Osteoblast (primary cell): ENCODE results near the gene ZFPM1. TPM values are rescaled to one million over a fixed set of nuclear protein-coding genes. Genes with fewer than 3 reads are reported as not detected.

Experiments used
- DNase-seq: peaks from one replicate; pipeline ENCODE4 v3.0.0; 2011; ENCODE audit warnings: low spot score, mixed read lengths; ENCODE audit not compliant: insufficient read length; ENCODE audit errors: missing footprints
- H2AFZ ChIP-seq: 2 replicates; pipeline ENCODE4 v1.6.0; 2011; ENCODE audit warnings: mild to moderate bottlenecking, low read length
- H3K27ac ChIP-seq: 2 replicates; pipeline ENCODE4 v1.5.1; 2011; ENCODE audit warnings: mild to moderate bottlenecking, low read depth, low read length, moderate library complexity
- H3K27me3 ChIP-seq: 2 replicates; pipeline ENCODE4 v1.6.0; 2012; ENCODE audit warnings: mild to moderate bottlenecking, control low read depth, inconsistent platforms, low read length, moderate library complexity; ENCODE audit not compliant: insufficient read depth
- H3K36me3 ChIP-seq: 2 replicates; pipeline ENCODE4 v1.5.1; 2011; ENCODE audit warnings: mild to moderate bottlenecking, low read length, control low read depth, moderate library complexity; ENCODE audit not compliant: insufficient read depth
- H3K4me1 ChIP-seq: 2 replicates; pipeline ENCODE4 v1.5.1; 2011; ENCODE audit warnings: mild to moderate bottlenecking, low read length, control low read depth, moderate library complexity; ENCODE audit not compliant: insufficient read depth
- H3K4me2 ChIP-seq: 2 replicates; pipeline ENCODE4 v1.6.0; 2011; ENCODE audit warnings: mild to moderate bottlenecking, low read length; ENCODE audit not compliant: insufficient read depth
- H3K4me3 ChIP-seq: fragments of 200-600 bp; sonication (generic); 3 replicates; pipeline ENCODE4 v1.5.1; 2012; ENCODE audit warnings: mild to moderate bottlenecking, low read length, inconsistent platforms; ENCODE audit not compliant: insufficient read depth
- H3K79me2 ChIP-seq: 2 replicates; pipeline ENCODE4 v1.6.0; 2012; ENCODE audit warnings: mild to moderate bottlenecking, low read length, control low read depth, inconsistent platforms; ENCODE audit not compliant: insufficient read depth
- H3K9me3 ChIP-seq: 2 replicates; pipeline ENCODE4 v1.5.1; 2011; ENCODE audit warnings: low read depth, low read length, control low read depth
- H4K20me1 ChIP-seq: 2 replicates; pipeline ENCODE4 v1.6.0; 2012; ENCODE audit warnings: mild to moderate bottlenecking, low read length, control low read depth; ENCODE audit not compliant: insufficient read depth
- total RNA-seq: library from RNA; depleted of rRNA; stranded (reverse); fragments of >200 nt; gene quantifications from 2 replicates; pipeline ENCODE4 v1.2.3, GENCODE V29; 2012
- TF ChIP-seq, protein P1 (sequence below): IDR thresholded peaks from 2 replicates; pipeline ENCODE4 v1.5.1; 2011; ENCODE audit warnings: mild to moderate bottlenecking, low read depth, low read length, moderate library complexity; ENCODE audit errors: extremely low read depth

ZFPM1 gene
- total RNA-seq, 1 donor = 2.2 TPM

DNA sequence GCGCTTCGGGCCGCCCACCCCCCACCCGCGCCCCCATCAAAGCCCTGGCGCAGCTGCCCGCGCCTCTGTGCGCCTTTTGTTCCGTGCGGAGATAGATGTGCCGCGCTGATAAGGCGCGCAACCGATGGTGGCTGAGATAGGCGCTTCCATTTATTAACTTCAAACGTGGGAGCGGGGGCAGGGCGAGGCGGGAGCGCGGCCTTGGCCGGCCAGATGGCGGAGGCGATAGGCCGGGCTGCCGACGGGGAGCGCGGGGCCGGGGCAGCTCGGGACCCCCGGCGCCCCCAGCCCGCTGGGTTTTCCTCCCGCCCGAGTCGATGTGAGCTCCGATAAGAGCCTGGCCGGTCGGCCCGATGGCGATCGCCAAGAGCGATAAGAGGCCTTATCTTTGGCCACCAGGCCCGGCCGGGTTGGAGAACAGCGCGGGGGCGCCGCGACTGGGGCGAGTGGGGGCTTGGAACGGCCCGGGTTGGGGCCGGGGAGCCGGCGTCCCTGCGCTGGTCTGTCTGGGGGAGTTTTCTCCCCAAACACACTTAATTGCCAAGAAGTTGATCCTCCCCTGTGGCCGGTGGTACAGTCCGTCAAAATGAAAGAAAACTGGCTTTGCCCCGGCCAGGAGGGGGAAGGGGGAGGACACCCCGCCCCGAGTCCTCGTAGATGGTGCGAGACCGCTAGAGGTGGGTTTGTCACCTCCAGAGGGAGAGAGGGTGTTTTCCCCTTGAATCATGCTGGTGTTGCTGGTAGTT is 2.7 kb downstream of the ZFPM1 start:
- DNase-seq = peak; percentile 96
- peaks cover 28% of the 10 kb centered on the region for H4K20me1 ChIP-seq
- H3K9me3 ChIP-seq = no peaks in the 10 kb centered on the region
- TF ChIP-seq, protein P1, sequence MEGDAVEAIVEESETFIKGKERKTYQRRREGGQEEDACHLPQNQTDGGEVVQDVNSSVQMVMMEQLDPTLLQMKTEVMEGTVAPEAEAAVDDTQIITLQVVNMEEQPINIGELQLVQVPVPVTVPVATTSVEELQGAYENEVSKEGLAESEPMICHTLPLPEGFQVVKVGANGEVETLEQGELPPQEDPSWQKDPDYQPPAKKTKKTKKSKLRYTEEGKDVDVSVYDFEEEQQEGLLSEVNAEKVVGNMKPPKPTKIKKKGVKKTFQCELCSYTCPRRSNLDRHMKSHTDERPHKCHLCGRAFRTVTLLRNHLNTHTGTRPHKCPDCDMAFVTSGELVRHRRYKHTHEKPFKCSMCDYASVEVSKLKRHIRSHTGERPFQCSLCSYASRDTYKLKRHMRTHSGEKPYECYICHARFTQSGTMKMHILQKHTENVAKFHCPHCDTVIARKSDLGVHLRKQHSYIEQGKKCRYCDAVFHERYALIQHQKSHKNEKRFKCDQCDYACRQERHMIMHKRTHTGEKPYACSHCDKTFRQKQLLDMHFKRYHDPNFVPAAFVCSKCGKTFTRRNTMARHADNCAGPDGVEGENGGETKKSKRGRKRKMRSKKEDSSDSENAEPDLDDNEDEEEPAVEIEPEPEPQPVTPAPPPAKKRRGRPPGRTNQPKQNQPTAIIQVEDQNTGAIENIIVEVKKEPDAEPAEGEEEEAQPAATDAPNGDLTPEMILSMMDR = no peak
- H3K27ac ChIP-seq = no peak overlapping the region
- peak overlapping the region; percentile 83 for H3K4me2 ChIP-seq
- H3K27me3 ChIP-seq = peaks cover 9% of the 10 kb centered on the region
- no peaks in the 10 kb centered on the region for H3K36me3 ChIP-seq
- H3K4me3 ChIP-seq = peak overlapping the region; percentile 73
- H3K79me2 ChIP-seq = no peaks in the 10 kb centered on the region
- peaks cover 14% of the 10 kb centered on the region for H3K4me1 ChIP-seq
- no peak overlapping the region for H2AFZ ChIP-seq

DNA sequence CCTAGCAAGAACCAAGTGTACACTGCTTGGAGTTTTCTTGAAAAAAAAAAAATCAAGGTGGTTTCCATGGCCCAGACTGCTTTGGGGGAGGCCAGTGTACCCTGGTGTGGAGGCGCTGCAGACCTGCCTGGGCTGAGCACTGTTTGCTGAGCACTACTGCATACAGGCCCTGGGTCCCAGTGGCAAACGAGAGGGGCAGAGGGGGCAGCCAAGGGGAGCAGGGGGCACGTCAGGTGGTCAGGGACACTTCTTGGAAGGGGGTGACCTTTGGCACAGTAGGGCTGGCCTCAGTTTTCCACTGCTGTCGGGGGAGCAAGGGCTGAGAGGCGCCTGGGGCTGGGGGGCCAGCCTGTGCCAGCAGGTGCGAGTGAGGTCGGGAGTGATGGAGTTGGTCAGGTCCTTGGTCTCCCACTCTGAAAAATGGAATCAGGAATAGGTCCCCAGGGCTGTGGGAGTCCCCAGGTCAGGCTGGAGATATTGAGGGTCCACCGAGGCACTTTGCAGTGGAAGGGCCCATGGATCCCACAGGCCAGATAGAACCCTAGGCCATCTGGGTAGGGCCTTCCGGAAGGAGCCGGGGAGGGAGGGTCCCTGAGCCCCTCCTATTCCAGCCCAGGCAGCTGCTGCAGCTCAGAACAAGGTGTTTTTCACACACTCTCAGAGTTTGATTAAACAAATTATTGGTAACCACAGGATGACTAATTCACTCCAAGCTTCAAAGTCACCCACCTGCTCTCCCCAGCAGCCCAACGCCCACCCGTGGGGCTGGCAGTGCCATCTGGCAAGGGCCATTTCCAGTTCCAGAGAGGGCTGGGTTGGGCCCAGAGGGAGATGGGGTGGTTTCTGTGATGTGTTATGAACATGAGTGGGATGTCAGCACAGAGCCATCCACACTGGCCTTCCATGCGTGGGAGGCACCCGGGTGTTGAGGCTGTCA is 3.5 kb downstream of the ZFPM1 start:
- Histone ChIP-seq H3K4me3 (peak overlapping the region; percentile 73), H3K9me3 (no peaks in the 10 kb centered on the region), H2AFZ (no peak overlapping the region), H4K20me1 (peaks cover 31% of the 10 kb centered on the region), H3K79me2 (no peaks in the 10 kb centered on the region), H3K27me3 (peaks cover 9% of the 10 kb centered on the region), H3K4me2 (peak overlapping the region; percentile 83), H3K4me1 (peaks cover 14% of the 10 kb centered on the region), H3K36me3 (no peaks in the 10 kb centered on the region), H3K27ac (no peak overlapping the region)
- DNase-seq = peak; percentile 93
- TF ChIP-seq, protein P1 = no peak

DNA sequence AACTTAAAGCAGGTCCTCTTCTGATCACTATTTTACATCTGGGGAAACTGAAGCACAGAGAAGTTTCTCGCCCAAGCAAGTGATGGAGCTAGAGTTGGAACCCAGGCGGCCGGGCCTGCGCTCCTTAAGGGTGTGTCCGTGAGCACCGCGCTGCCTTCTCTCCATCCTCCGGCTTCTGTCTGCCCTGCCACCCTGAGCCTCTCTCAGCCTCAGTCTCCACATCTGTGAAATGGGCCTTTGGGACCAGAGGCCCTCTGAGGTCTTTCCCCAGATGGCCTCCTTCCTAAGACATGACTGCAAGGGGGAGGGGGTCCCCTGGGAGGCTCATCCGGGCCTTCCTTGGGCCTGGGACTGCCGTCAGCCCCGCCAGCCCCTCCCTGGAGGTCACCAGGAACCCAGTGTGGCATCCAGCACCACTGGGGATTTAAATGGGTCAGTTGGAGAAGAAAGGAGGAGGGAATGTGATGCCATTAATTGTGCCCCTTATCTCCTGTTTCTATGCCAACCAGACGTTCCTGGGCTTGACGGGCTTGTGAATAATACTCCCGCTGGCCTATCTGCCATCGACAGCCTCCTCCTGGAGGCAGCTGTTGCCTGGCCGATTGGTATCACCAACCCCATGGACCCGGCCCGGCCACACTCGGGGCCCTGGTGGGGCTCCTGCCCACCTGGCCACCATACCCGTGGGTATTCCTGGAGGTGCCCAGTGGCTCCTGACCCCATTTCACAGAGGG is 5.1 kb downstream of the ZFPM1 start:
- H3K27me3 ChIP-seq = peaks cover 6% of the 10 kb centered on the region
- no peak overlapping the region for H3K27ac ChIP-seq
- no peak for DNase-seq
- H3K36me3 ChIP-seq = no peaks in the 10 kb centered on the region
- no peaks in the 10 kb centered on the region for H3K79me2 ChIP-seq
- H3K9me3 ChIP-seq = no peaks in the 10 kb centered on the region
- H3K4me1 ChIP-seq = peaks cover 9% of the 10 kb centered on the region
- no peak overlapping the region for H2AFZ ChIP-seq
- TF ChIP-seq, protein P1 = no peak
- no peak overlapping the region for H3K4me3 ChIP-seq
- H4K20me1 ChIP-seq = peaks cover 37% of the 10 kb centered on the region
- no peak overlapping the region for H3K4me2 ChIP-seq
